GM12892 (cell line): ENCODE data around the gene FGFRL1.

Experiments
- POLR2A ChIP-seq: IDR thresholded peaks from 2 replicates; pipeline ENCODE4 v1.6.1; 2011; ENCODE audit warnings: low read depth, low read length, control low read depth
- POLR2AphosphoS5 ChIP-seq: IDR thresholded peaks from 2 replicates; pipeline ENCODE4 v1.6.1; 2011; ENCODE audit warnings: low read depth, low read length, control low read depth
- TAF1 ChIP-seq: IDR thresholded peaks from 2 replicates; pipeline ENCODE4 v1.6.1; 2011; ENCODE audit warnings: low read depth, mild to moderate bottlenecking, control low read depth, low read length, borderline replicate concordance

- TF ChIP-seq POLR2AphosphoS5 (no peak), POLR2A (no peak), TAF1 (no peak)
Observed at GRCh38 chr4:1061760-1062159, 50.3 kb downstream of the FGFRL1 start.
